Measurements from ENCODE around the gene NR6A1.

The NR6A1 gene

GRCh38 chr9:124498499-124499146, 272.5 kb downstream of the NR6A1 start:
- H3K36me3 ChIP-seq (ENCODE audit: control insufficient read depth, low read depth, low read length), result no peaks in the 10 kb centered on the region
- peaks cover 37% of the 10 kb centered on the region for H3K27me3 ChIP-seq (ENCODE audit: control insufficient read depth, insufficient read depth, low read length)
- H3K9me3 ChIP-seq (ENCODE audit: control insufficient read depth, low read depth, low read length), result no peaks in the 10 kb centered on the region
- no peak overlapping the region for H3K27ac ChIP-seq (ENCODE audit: low read length)
- H3K9ac ChIP-seq (ENCODE audit: low read length), result no peak overlapping the region
- no peak overlapping the region for H3K4me3 ChIP-seq (ENCODE audit: low read length)
- no peaks in the 10 kb centered on the region for H3K4me1 ChIP-seq (ENCODE audit: control insufficient read depth, low read depth, low read length)

- H3K9me3 ChIP-seq (ENCODE audit: control insufficient read depth, low read depth, low read length), result no peaks in the 10 kb centered on the region
- no peak overlapping the region for H3K27ac ChIP-seq (ENCODE audit: low read length)
- H3K9ac ChIP-seq (ENCODE audit: low read length), result no peak overlapping the region
Observed at GRCh38 chr9:124498040-124498439, 273.1 kb downstream of the NR6A1 start.

GRCh38 chr9:124497441-124497840, 273.7 kb downstream of the NR6A1 start:
- H3K36me3 ChIP-seq (ENCODE audit: control insufficient read depth, low read depth, low read length), result no peaks in the 10 kb centered on the region
- H3K27ac ChIP-seq (ENCODE audit: low read length), result no peak overlapping the region
- H3K9ac ChIP-seq (ENCODE audit: low read length), result no peak overlapping the region
- H3K4me1 ChIP-seq (ENCODE audit: control insufficient read depth, low read depth, low read length), result no peaks in the 10 kb centered on the region
- H3K27me3 ChIP-seq (ENCODE audit: control insufficient read depth, insufficient read depth, low read length), result peaks cover 25% of the 10 kb centered on the region
- no peak overlapping the region for H3K4me3 ChIP-seq (ENCODE audit: low read length)
- H3K9me3 ChIP-seq (ENCODE audit: control insufficient read depth, low read depth, low read length), result no peaks in the 10 kb centered on the region

More at GRCh38 chr9:124498040-124498439, 273.1 kb downstream of the NR6A1 start:
- Histone ChIP-seq H3K4me1 (ENCODE audit: control insufficient read depth, low read depth, low read length) (no peaks in the 10 kb centered on the region), H3K4me3 (ENCODE audit: low read length) (no peak overlapping the region), H3K27me3 (ENCODE audit: control insufficient read depth, insufficient read depth, low read length) (peaks cover 31% of the 10 kb centered on the region), H3K36me3 (ENCODE audit: control insufficient read depth, low read depth, low read length) (no peaks in the 10 kb centered on the region)

- H3K4me1 ChIP-seq (ENCODE audit: control insufficient read depth, low read depth, low read length), result no peaks in the 10 kb centered on the region
- H3K9ac ChIP-seq (ENCODE audit: low read length), result no peak overlapping the region
- no peaks in the 10 kb centered on the region for H3K9me3 ChIP-seq (ENCODE audit: control insufficient read depth, low read depth, low read length)
- no peaks in the 10 kb centered on the region for H3K36me3 ChIP-seq (ENCODE audit: control insufficient read depth, low read depth, low read length)
- no peak overlapping the region for H3K4me3 ChIP-seq (ENCODE audit: low read length)
- H3K27ac ChIP-seq (ENCODE audit: low read length), result no peak overlapping the region
- H3K27me3 ChIP-seq (ENCODE audit: control insufficient read depth, insufficient read depth, low read length), result peaks cover 15% of the 10 kb centered on the region
Observed at GRCh38 chr9:124496463-124496862, 274.6 kb downstream of the NR6A1 start.

GRCh38 chr9:124496075-124496449, 275.0 kb downstream of the NR6A1 start:
- Histone ChIP-seq H3K36me3 (ENCODE audit: control insufficient read depth, low read depth, low read length) (no peaks in the 10 kb centered on the region), H3K27ac (ENCODE audit: low read length) (no peak overlapping the region), H3K4me3 (ENCODE audit: low read length) (no peak overlapping the region), H3K9ac (ENCODE audit: low read length) (no peak overlapping the region), H3K4me1 (ENCODE audit: control insufficient read depth, low read depth, low read length) (no peaks in the 10 kb centered on the region), H3K9me3 (ENCODE audit: control insufficient read depth, low read depth, low read length) (no peaks in the 10 kb centered on the region), H3K27me3 (ENCODE audit: control insufficient read depth, insufficient read depth, low read length) (peaks cover 11% of the 10 kb centered on the region)

- Histone ChIP-seq H3K9ac (ENCODE audit: low read length) (no peak overlapping the region), H3K4me1 (ENCODE audit: control insufficient read depth, low read depth, low read length) (no peaks in the 10 kb centered on the region), H3K27me3 (ENCODE audit: control insufficient read depth, insufficient read depth, low read length) (peaks cover 7% of the 10 kb centered on the region), H3K4me3 (ENCODE audit: low read length) (no peak overlapping the region), H3K27ac (ENCODE audit: low read length) (no peak overlapping the region), H3K9me3 (ENCODE audit: control insufficient read depth, low read depth, low read length) (no peaks in the 10 kb centered on the region), H3K36me3 (ENCODE audit: control insufficient read depth, low read depth, low read length) (no peaks in the 10 kb centered on the region)
Observed at GRCh38 chr9:124495126-124496074, 275.7 kb downstream of the NR6A1 start.

GRCh38 chr9:124493794-124494479, 277.2 kb downstream of the NR6A1 start:
- Histone ChIP-seq H3K27me3 (ENCODE audit: control insufficient read depth, insufficient read depth, low read length) (no peaks in the 10 kb centered on the region), H3K36me3 (ENCODE audit: control insufficient read depth, low read depth, low read length) (no peaks in the 10 kb centered on the region), H3K9me3 (ENCODE audit: control insufficient read depth, low read depth, low read length) (no peaks in the 10 kb centered on the region), H3K9ac (ENCODE audit: low read length) (no peak overlapping the region), H3K4me1 (ENCODE audit: control insufficient read depth, low read depth, low read length) (no peaks in the 10 kb centered on the region), H3K27ac (ENCODE audit: low read length) (no peak overlapping the region), H3K4me3 (ENCODE audit: low read length) (no peak overlapping the region)

GRCh38 chr9:124493218-124493617, 277.9 kb downstream of the NR6A1 start:
- Histone ChIP-seq H3K4me1 (ENCODE audit: control insufficient read depth, low read depth, low read length) (no peaks in the 10 kb centered on the region), H3K4me3 (ENCODE audit: low read length) (no peak overlapping the region), H3K9me3 (ENCODE audit: control insufficient read depth, low read depth, low read length) (no peaks in the 10 kb centered on the region), H3K27me3 (ENCODE audit: control insufficient read depth, insufficient read depth, low read length) (no peaks in the 10 kb centered on the region), H3K9ac (ENCODE audit: low read length) (no peak overlapping the region), H3K36me3 (ENCODE audit: control insufficient read depth, low read depth, low read length) (no peaks in the 10 kb centered on the region), H3K27ac (ENCODE audit: low read length) (no peak overlapping the region)

GRCh38 chr9:124492818-124493217, 278.3 kb downstream of the NR6A1 start:
- no peak overlapping the region for H3K4me3 ChIP-seq (ENCODE audit: low read length)
- no peaks in the 10 kb centered on the region for H3K36me3 ChIP-seq (ENCODE audit: control insufficient read depth, low read depth, low read length)
- H3K4me1 ChIP-seq (ENCODE audit: control insufficient read depth, low read depth, low read length), result no peaks in the 10 kb centered on the region
- H3K27me3 ChIP-seq (ENCODE audit: control insufficient read depth, insufficient read depth, low read length), result no peaks in the 10 kb centered on the region
- no peak overlapping the region for H3K27ac ChIP-seq (ENCODE audit: low read length)
- H3K9me3 ChIP-seq (ENCODE audit: control insufficient read depth, low read depth, low read length), result no peaks in the 10 kb centered on the region
- H3K9ac ChIP-seq (ENCODE audit: low read length), result no peak overlapping the region

GRCh38 chr9:124491049-124491975, 279.8 kb downstream of the NR6A1 start:
- no peak overlapping the region for H3K27ac ChIP-seq (ENCODE audit: low read length)
- H3K4me1 ChIP-seq (ENCODE audit: control insufficient read depth, low read depth, low read length), result peaks cover 5% of the 10 kb centered on the region
- no peak overlapping the region for H3K9ac ChIP-seq (ENCODE audit: low read length)
- no peaks in the 10 kb centered on the region for H3K9me3 ChIP-seq (ENCODE audit: control insufficient read depth, low read depth, low read length)
- H3K36me3 ChIP-seq (ENCODE audit: control insufficient read depth, low read depth, low read length), result no peaks in the 10 kb centered on the region
- no peak overlapping the region for H3K4me3 ChIP-seq (ENCODE audit: low read length)
- H3K27me3 ChIP-seq (ENCODE audit: control insufficient read depth, insufficient read depth, low read length), result peaks cover 5% of the 10 kb centered on the region

GRCh38 chr9:124490004-124490403, 281.1 kb downstream of the NR6A1 start:
- Histone ChIP-seq H3K36me3 (ENCODE audit: control insufficient read depth, low read depth, low read length) (no peaks in the 10 kb centered on the region), H3K9ac (ENCODE audit: low read length) (no peak overlapping the region), H3K4me1 (ENCODE audit: control insufficient read depth, low read depth, low read length) (peaks cover 5% of the 10 kb centered on the region), H3K27ac (ENCODE audit: low read length) (no peak overlapping the region), H3K4me3 (ENCODE audit: low read length) (no peak overlapping the region), H3K9me3 (ENCODE audit: control insufficient read depth, low read depth, low read length) (no peaks in the 10 kb centered on the region), H3K27me3 (ENCODE audit: control insufficient read depth, insufficient read depth, low read length) (peaks cover 5% of the 10 kb centered on the region)

All from iPS-18a (cell line).